A673 (cell line): Measurements from ENCODE around the gene NMT1. TPM values are rescaled to one million over a fixed set of nuclear protein-coding genes. Genes with fewer than 3 reads are reported as not detected.
A peak's percentile ranks its signal among the peaks of the same experiment; 100 is the strongest.

Source experiments
- BruUV-seq: library from RNA; stranded (reverse); fragments of 400-500 nt; replicated peaks from 2 replicates; lab custom pipeline; 2021; lab: Mats Ljungman, UMichigan
- CTCF ChIA-PET: fragments of 300-600 bp; sonication (Branson Sonifier 250); formaldehyde crosslinking; loops from one replicate; lab custom pipeline; 2022; ENCODE audit warnings: antibody characterized with exemption; lab: Charles Lee
- POLR2A ChIA-PET: fragments of 300-600 bp; sonication (Branson Sonifier 250); formaldehyde crosslinking; loops from one replicate; lab custom pipeline; 2022; ENCODE audit warnings: antibody characterized with exemption; ENCODE audit not compliant: low non-redundant PET; lab: Charles Lee
- DNase-seq: peaks from one replicate; pipeline ENCODE4 v3.0.0-alpha.2; 2015; ENCODE audit warnings: low spot score
- H3K27ac ChIP-seq: fragments of 200-600 bp; sonication (generic); 2 replicates; pipeline ENCODE4 v1.5.1; 2016; ENCODE audit warnings: mixed run types, low read depth, mild to moderate bottlenecking, mixed read lengths, antibody characterized with exemption, low read length; ENCODE audit not compliant: poor library complexity, severe bottlenecking
- H3K27me3 ChIP-seq: fragments of 200-600 bp; sonication (generic); replicated peaks from 2 replicates; pipeline ENCODE4 v1.6.1; 2017; ENCODE audit warnings: mixed run types, low read depth, mild to moderate bottlenecking, mixed read lengths, antibody characterized with exemption, low read length; ENCODE audit not compliant: insufficient read depth, poor library complexity
- H3K36me3 ChIP-seq: fragments of 200-600 bp; sonication (generic); 2 replicates; pipeline ENCODE4 v1.6.1; 2016; ENCODE audit warnings: mixed run types, mild to moderate bottlenecking, mixed read lengths, antibody characterized with exemption, low read length; ENCODE audit not compliant: insufficient read depth, poor library complexity, severe bottlenecking
- H3K4me1 ChIP-seq: fragments of 200-600 bp; sonication (generic); 2 replicates; pipeline ENCODE4 v1.6.1; 2017; ENCODE audit warnings: mixed run types, mild to moderate bottlenecking, mixed read lengths, antibody characterized with exemption, low read length; ENCODE audit not compliant: insufficient read depth, poor library complexity, severe bottlenecking
- H3K4me3 ChIP-seq: fragments of 200-600 bp; sonication (generic); 2 replicates; pipeline ENCODE4 v1.5.1; 2016; ENCODE audit warnings: low read depth, mixed run types, mild to moderate bottlenecking, mixed read lengths, low read length; ENCODE audit not compliant: poor library complexity, severe bottlenecking
- H3K9me3 ChIP-seq: fragments of 200-600 bp; sonication (generic); 2 replicates; pipeline ENCODE4 v1.6.1; 2016; ENCODE audit warnings: mixed run types, low read depth, mild to moderate bottlenecking, mixed read lengths, antibody characterized with exemption, low read length; ENCODE audit not compliant: poor library complexity, severe bottlenecking
- EZH2 ChIP-seq: fragments of 200-600 bp; sonication (generic); IDR thresholded peaks from 2 replicates; pipeline ENCODE4 v1.6.1; 2017; ENCODE audit warnings: borderline replicate concordance, low read depth, mild to moderate bottlenecking, mixed read lengths, antibody characterized with exemption, low read length; ENCODE audit not compliant: poor library complexity, severe bottlenecking
- intact Hi-C: fragments of 100-400 bp; cut with micrococcal nuclease; formaldehyde crosslinking; loops from one replicate; pipeline ENCODE4 v1.10.0; 2022; ENCODE audit not compliant: unreplicated experiment
- total RNA-seq: library from RNA; stranded (reverse); gene quantifications from 2 replicates; pipeline ENCODE4 v1.2.3, GENCODE V29; 2021
- TF ChIP-seq, protein P1 (sequence below): fragments of 300-800, 200-600 bp; sonication (generic); conservative IDR thresholded peaks from 2 replicates; pipeline ENCODE4 v1.5.1; 2017; ENCODE audit warnings: low read depth, mild to moderate bottlenecking, antibody characterized with exemption, low read length, moderate library complexity, mixed read lengths

Gene NMT1
- total RNA-seq, 1 experiment from 2014 or later = 108 TPM

GRCh38 chr17:45135192-45135977 is 74.3 kb downstream of the NMT1 start, which contains the start of gene ACBD4:
ACBD4 (plus strand) TSS chr17:45135687; CDS start chr17:45136145, 458 bp downstream.
- Histone ChIP-seq H3K27ac (peak within 1 kb of the TSS; percentile 42), H3K36me3 (no peaks in the 10 kb centered on the region), H3K27me3 (no peaks in the 10 kb centered on the region), H3K4me3 (peak within 1 kb of the TSS; percentile 54), H3K9me3 (no peaks in the 10 kb centered on the region), H3K4me1 (no peaks in the 10 kb centered on the region)
- no TSS peak for BruUV-seq
- intact Hi-C loops = loop anchor here (1.0 to 10.0 kb wide), 2 partner anchors 62 to 249 kb away; no protein-coding TSS in a partner anchor
- peak; percentile 94 for DNase-seq
- TF ChIP-seq EZH2 = no peak
- TF ChIP-seq, protein P1, sequence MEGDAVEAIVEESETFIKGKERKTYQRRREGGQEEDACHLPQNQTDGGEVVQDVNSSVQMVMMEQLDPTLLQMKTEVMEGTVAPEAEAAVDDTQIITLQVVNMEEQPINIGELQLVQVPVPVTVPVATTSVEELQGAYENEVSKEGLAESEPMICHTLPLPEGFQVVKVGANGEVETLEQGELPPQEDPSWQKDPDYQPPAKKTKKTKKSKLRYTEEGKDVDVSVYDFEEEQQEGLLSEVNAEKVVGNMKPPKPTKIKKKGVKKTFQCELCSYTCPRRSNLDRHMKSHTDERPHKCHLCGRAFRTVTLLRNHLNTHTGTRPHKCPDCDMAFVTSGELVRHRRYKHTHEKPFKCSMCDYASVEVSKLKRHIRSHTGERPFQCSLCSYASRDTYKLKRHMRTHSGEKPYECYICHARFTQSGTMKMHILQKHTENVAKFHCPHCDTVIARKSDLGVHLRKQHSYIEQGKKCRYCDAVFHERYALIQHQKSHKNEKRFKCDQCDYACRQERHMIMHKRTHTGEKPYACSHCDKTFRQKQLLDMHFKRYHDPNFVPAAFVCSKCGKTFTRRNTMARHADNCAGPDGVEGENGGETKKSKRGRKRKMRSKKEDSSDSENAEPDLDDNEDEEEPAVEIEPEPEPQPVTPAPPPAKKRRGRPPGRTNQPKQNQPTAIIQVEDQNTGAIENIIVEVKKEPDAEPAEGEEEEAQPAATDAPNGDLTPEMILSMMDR = peak; percentile 99
- CTCF ChIA-PET = interaction anchor here (0.5 to 1.7 kb wide), 19 partner anchors 9 to 360 kb away, joined by 3 to 45 read pairs (median 6); partner anchors contain the start of genes HEXIM1, HEXIM2 and NMT1
- POLR2A ChIA-PET = no interaction called here

GRCh38 chr17:45135978-45136791 is 75.1 kb downstream of the NMT1 start:
- Histone ChIP-seq H3K4me3 (peak overlapping the region; percentile 54), H3K4me1 (no peaks in the 10 kb centered on the region), H3K27me3 (no peaks in the 10 kb centered on the region), H3K27ac (peak overlapping the region; percentile 42), H3K36me3 (no peaks in the 10 kb centered on the region), H3K9me3 (no peaks in the 10 kb centered on the region)
- ChIA-PET POLR2A (no interaction called here), CTCF (interaction anchor here (0.5 to 1.7 kb wide), 20 partner anchors 8 to 361 kb away, joined by 3 to 45 read pairs (median 6); partner anchors contain the start of genes HEXIM1, HEXIM2 and NMT1)
- intact Hi-C loops = loop anchor here (1.0 to 10.0 kb wide), 2 partner anchors 61 to 249 kb away; no protein-coding TSS in a partner anchor
- BruUV-seq = no TSS peak
- no peak for DNase-seq
- TF ChIP-seq, protein P1 = no peak
- TF ChIP-seq EZH2 = no peak

- Histone ChIP-seq H3K36me3 (no peaks in the 10 kb centered on the region), H3K27me3 (no peaks in the 10 kb centered on the region), H3K4me1 (no peaks in the 10 kb centered on the region), H3K4me3 (no peak overlapping the region), H3K27ac (no peak overlapping the region), H3K9me3 (no peaks in the 10 kb centered on the region)
- intact Hi-C loops = loop anchor here (10.0 kb wide), 1 partner anchor 248 kb away; no protein-coding TSS in a partner anchor
- ChIA-PET CTCF (no interaction called here), POLR2A (no interaction called here)
- BruUV-seq = no TSS peak
- TF ChIP-seq EZH2 = no peak
- TF ChIP-seq, protein P1 = no peak
- DNase-seq = no peak
Measured at GRCh38 chr17:45136846-45137560, 75.9 kb downstream of the NMT1 start.
